Stimulated activated CD4-positive, alpha-beta T cell treated with anti-CD3 and anti-CD28 coated beads, Interleukin-4, amount 100 ng/mL, for 1 hour (primary cell): Measurements from ENCODE around the gene C1orf159.
"Not testable (repeated sequence)": the region's sequence is repeated elsewhere in the genome, so short reads cannot be mapped to it uniquely, and the experiment has no call there.

Experiments used
- DNase-seq: peaks from one replicate; pipeline ENCODE4 v3.0.0-alpha.2; 2020

The C1orf159 gene

GRCh38 chr1:1115786-1116700, at the start of gene C1orf159:
Gene C1orf159 (minus strand): TSS chr1:1116089. CDS start chr1:1091543, 24,546 bp downstream.
- DNase-seq = peak; percentile 99

DNA sequence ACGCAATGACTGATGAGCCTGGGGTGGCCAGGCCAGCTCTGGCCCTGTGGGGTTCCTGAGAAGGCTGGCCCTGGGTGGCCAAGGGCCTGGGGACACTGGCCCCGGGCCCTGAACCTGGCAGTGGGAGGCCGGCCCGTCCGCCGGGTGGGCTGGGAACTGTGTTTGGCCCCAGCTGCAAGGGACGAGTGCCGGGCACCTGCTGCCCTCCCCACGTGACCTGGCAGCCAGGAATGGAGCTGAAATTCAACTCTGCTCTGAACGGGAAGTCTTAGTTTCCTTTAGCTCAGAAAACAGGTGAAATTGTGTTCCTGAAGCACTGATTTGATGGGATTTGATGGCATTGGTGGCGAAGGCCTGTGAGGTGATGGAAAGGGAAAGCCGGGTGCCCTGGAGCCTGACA, 49.6 kb upstream of the C1orf159 start:
- DNase-seq = no peak

GRCh38 chr1:1164701-1165451, 49.0 kb upstream of the C1orf159 start:
- DNase-seq = no peak

GRCh38 chr1:1164361-1164700, 48.4 kb upstream of the C1orf159 start:
- DNase-seq = no peak

DNA sequence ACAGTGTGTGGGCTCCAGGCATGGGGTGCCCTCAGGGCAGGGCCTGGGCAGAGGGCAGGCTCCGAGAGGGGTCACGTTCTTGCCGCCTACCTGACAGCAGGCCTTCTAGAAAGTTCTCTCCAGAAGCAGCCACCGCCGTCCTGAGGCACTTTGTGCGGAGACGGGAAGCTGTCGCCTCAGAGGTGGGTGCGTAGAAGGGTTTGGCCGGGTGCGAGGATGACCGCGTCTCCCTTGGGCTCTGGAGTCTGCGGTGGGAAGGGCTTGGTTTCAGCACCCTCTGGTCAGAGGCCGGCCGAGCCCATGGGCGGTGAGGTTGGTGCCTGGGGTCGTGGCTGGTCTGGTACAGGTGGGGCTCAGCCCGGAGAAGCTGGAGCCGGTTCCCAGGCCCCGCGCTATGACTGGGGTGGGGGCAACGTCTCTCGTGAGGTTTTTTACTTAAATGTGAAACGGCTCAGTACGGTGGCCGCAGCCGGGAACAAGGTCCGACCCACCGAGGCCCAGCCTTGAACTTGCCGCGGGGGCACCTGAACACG, 47.7 kb upstream of the C1orf159 start:
- DNase-seq = no peak

- no peak for DNase-seq
These were observed 47.0 kb upstream of the C1orf159 start for GRCh38 chr1:1162597-1163537.

DNA sequence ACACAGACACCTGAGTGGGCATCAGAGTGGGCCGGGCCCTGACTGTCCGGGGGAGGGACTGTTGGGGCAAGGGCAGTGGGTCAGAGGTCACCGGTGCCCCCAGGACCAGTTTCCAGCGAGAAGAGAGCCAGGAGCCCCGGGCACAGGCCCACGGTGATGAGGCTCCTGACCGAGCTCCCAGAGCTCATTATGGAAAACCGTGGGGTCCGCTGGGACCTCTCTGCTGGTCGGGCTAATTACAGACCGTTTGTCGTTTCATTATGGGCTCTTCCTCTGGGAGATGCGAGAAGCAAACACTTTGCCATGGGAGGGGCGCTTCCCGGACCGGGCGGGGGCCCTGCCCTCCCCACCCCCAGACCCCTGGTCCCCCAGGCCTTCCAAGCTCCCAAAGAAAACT, 45.8 kb upstream of the C1orf159 start:
- DNase-seq = no peak

GRCh38 chr1:1161078-1161682, 45.3 kb upstream of the C1orf159 start:
- DNase-seq = no peak

DNA sequence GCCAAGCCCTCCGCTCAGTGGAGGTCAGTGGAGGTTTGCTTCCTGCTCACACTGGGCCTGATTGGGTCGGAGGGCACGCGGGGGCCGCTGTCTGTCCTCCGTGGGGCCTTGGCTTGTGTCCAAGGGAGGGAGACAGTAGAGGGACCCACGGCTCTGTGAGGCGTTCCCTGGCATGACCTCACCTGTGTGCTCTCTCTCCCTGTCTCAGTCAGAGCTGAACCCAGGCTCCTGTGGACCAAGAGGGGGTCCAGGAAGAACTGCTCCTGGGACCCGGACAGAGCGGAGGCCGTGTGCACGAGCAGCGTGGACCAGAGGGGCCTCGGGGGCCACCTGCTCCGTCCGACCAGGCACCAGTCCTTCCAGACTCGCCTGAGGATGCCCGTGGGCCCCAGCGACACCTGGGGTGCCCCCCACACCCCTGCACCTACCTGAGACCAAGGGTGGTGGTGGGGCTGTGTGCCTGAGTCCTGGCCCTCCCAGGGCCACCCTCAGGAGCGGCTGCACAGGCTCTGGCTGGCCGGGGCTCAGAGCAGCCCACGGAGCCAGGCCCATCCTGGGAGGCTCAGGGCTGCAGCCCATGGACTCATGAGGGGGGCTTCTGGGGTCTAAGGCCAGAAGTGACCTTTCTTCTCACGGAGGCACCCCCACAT, 44.5 kb upstream of the C1orf159 start:
- no peak for DNase-seq

DNA sequence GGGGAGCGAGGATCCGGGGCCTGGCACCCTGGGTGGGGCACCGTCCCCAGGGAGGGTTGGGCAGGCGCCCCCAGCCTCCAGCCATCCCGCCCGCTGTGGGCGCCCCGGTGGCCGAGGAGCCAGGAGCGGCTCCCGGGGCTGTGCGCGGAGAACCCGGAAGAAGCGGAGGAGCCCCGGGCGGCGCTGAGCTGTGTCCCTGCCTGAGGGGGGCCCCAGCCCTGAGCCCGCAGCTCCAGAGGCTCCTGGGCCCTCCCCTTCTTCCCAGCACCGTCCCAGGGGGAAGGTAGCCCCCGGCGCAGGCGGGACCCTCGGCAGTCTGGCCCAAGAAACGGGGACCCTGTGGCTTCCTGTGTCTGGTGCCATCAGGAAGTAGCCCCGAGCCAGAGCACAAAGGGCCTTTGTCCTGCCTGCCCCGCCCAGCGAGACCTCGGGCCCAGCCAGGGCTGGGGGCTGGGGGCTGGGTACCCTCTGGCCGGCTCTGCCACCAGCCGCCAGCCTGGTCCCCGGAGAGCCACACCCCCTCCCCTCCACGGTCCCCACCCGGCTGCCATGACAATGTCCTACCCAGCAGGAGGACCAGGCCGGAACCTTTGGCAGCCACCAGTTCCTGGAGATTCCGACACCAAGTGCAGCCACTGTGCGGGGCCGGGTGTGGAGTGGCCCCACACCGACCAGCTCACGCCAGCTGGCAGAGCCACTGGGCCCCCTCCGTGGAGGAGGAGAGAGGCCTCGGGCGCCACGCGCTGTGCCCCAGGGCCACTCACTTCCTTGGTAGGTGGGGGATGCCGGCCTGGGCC, 42.2 kb upstream of the C1orf159 start:
- peak; percentile 29 for DNase-seq

DNA sequence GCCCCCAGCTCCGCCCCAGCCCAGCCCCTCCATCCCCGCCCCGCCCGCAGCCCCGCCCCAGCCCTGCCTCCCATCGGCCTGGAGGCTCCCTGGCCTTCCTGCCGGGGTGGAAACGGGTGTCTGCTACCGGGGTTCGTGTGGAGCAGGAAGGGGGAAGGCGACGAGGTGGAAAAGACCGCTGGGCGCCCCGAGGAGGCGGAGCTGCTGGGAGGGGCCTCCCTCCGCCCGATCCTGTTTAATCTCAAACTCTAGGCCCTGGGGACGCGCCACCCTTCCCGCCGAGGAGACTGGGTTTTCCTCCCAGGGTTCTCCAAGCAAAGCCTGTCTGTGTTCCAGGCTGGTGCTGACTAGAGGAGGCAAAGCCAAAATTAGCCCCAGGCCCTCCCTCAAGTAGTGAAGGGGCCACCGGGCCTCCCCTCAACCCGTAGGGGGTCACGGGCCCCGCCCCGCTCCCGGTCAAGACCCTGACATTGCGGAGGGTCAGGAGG, 41.6 kb upstream of the C1orf159 start:
- DNase-seq = peak; percentile 59

DNA sequence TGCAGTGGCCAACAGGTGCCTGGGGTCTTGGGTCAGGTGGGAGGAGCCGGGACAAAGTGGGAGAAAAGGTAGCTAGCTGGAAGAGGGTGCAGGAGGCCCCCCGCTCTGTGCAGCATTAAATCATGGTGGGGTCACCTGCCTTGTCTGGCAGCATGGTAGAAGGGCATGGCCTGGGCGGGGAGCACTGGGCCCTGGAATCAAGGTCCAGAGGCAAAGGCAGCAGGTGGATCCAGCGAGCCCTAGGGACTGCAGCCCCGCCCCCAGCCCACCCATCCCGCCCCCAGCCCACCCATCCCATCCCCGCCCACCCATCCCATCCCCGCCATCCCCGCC, 41.1 kb upstream of the C1orf159 start:
- no peak for DNase-seq

DNA sequence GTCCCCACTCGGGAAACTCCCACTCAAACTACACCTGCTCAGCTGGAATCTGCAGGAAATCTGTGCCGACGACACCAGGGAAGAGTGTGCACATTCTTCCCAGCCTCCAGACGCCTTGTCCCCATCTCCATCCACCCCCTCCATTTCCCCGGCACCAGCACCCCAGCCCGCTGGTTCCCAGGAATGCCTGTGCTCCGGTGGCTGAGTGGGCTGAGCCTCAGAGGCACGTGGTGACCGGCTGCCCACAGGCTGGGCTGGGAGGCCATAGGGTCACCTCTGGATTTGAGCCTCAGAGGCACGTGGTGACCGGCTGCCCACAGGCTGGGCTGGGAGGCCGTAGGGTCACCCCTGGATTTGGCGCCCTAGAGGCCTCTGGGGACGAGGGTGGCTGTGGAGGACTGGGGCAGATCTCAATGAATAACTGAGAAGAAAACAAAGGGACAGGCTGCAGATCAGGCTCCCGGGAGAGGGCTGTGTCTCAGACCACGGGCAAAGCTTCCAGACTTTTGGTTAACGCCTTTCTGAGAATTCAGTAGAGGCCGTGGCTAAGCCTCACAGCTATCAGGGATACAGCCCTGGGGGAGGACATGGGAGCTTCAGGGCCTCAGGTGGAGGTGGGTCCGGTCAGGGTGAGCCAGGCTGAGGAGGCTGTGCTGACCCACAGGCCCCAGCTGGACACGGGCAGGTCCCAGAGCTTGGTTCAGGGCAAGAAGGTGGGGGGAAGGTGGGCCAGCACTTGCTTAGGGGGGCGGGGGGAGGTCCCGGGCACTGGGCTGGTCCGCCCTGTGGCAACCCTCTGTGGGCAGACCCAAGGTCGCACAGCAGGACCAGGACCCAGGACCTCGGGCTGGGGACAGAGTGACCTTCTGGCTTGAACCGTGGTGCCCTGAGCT, 40.5 kb upstream of the C1orf159 start:
- DNase-seq = no peak

GRCh38 chr1:1155258-1155657, 39.4 kb upstream of the C1orf159 start:
- DNase-seq = no peak

GRCh38 chr1:1153874-1154273, 38.0 kb upstream of the C1orf159 start:
- DNase-seq = no peak

GRCh38 chr1:1153215-1153614, 37.3 kb upstream of the C1orf159 start:
- DNase-seq = not testable (repeated sequence)

GRCh38 chr1:1152431-1152830, 36.5 kb upstream of the C1orf159 start:
- DNase-seq = not testable (repeated sequence)

DNA sequence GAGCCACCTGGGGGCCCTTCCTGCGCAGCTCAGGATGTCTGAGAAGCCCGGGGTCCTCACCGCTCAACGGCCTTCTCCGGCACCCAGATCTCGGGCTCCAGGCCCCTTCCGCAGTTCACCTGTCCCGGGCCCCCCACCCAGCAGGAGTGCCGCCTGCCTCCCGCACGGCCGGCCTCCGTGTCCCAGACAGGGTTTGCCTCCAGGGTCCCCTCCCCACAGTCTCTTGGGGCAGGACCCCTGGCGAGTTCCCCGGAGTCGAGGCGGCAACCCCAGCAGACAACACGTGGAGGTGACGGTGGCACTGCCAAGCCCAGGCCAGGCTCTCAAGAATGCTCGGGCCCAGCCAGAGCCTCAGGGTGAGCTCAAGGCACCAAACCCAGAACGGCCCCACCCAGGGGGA, 35.4 kb upstream of the C1orf159 start:
- no peak for DNase-seq

GRCh38 chr1:1150100-1150499, 34.2 kb upstream of the C1orf159 start:
- no peak for DNase-seq

- no peak for DNase-seq
These were observed 33.5 kb upstream of the C1orf159 start for GRCh38 chr1:1149416-1149815.
